Caco-2 (cell line): ENCODE measurements around the gene TSPAN15. TPM values are rescaled to one million over a fixed set of nuclear protein-coding genes. Genes with fewer than 3 reads are reported as not detected.

Experiments
- BruUV-seq: library from RNA; stranded (reverse); fragments of 400-500 nt; replicated peaks from 2 replicates; lab custom pipeline; 2021; lab: Mats Ljungman, UMichigan
- CTCF ChIA-PET: fragments of 300-600 bp; sonication (Branson Sonifier 250); formaldehyde crosslinking; loops from one replicate; lab custom pipeline; 2022; ENCODE audit warnings: antibody characterized with exemption; lab: Charles Lee
- POLR2A ChIA-PET: fragments of 300-600 bp; sonication (Branson Sonifier 250); formaldehyde crosslinking; loops from one replicate; lab custom pipeline; 2022; ENCODE audit warnings: antibody characterized with exemption; lab: Charles Lee
- DNase-seq, 2 experiments: peaks; one replicate each; pipeline versions ENCODE4 v3.0.0 to v3.0.0-alpha.2; 2020 to 2022
- H3K27me3 ChIP-seq: replicated peaks from 2 replicates; pipeline ENCODE4 v1.6.0; 2011; ENCODE audit warnings: low read length; ENCODE audit not compliant: control insufficient read depth, insufficient read depth
- H3K36me3 ChIP-seq: 2 replicates; pipeline ENCODE4 v1.5.1; 2011; ENCODE audit warnings: low read length; ENCODE audit not compliant: control insufficient read depth, insufficient read depth
- H3K4me1 ChIP-seq: fragments of 250-450 bp; sonication (Bioruptor Pico); 2 replicates; pipeline ENCODE4 v1.5.1; 2020; ENCODE audit warnings: mild to moderate bottlenecking
- H3K4me3 ChIP-seq: 2 replicates; pipeline ENCODE4 v1.5.1; 2011; ENCODE audit warnings: low read depth, mild to moderate bottlenecking, control low read depth, low read length
- H3K9me3 ChIP-seq: fragments of 250-450 bp; sonication (Bioruptor Pico); 2 replicates; pipeline ENCODE4 v1.5.1; 2020; ENCODE audit warnings: mild to moderate bottlenecking, moderate library complexity
- H3K27ac Mint-ChIP-seq: one replicate; pipeline ENCODE4 v1.8.0; 2022; ENCODE audit warnings: mixed read lengths; ENCODE audit not compliant: unreplicated experiment
- H3K27me3 Mint-ChIP-seq: one replicate; pipeline ENCODE4 v1.8.0; 2022; ENCODE audit warnings: mixed read lengths; ENCODE audit not compliant: insufficient read depth, unreplicated experiment
- H3K36me3 Mint-ChIP-seq: one replicate; pipeline ENCODE4 v1.8.0; 2022; ENCODE audit warnings: mild to moderate bottlenecking, mixed read lengths; ENCODE audit not compliant: insufficient read depth, unreplicated experiment
- H3K4me1 Mint-ChIP-seq: one replicate; pipeline ENCODE4 v1.8.0; 2022; ENCODE audit warnings: low read depth, mixed read lengths; ENCODE audit not compliant: unreplicated experiment
- H3K4me3 Mint-ChIP-seq: one replicate; pipeline ENCODE4 v1.8.0; 2022; ENCODE audit warnings: mild to moderate bottlenecking, moderate library complexity, mixed read lengths; ENCODE audit not compliant: unreplicated experiment
- H3K9me3 Mint-ChIP-seq: one replicate; pipeline ENCODE4 v1.8.0; 2022; ENCODE audit warnings: mixed read lengths; ENCODE audit not compliant: unreplicated experiment
- CTCF ChIP-seq, 2 experiments: fragments of 200-600 bp in 1 of 2; IDR thresholded peaks; 1 replicate in 1 of 2; 2 replicates in 1 of 2; pipeline versions ENCODE4 v1.5.1 to v1.8.0; 2011 to 2022; ENCODE audit warnings: antibody characterized with exemption in 1 of 2, control low read depth in 1 of 2, inconsistent platforms in 1 of 2, low read depth in 1 of 2, low read length in 1 of 2, mild to moderate bottlenecking in 1 of 2, moderate library complexity in 1 of 2; ENCODE audit not compliant: insufficient read depth in 1 of 2, severe bottlenecking in 1 of 2, unreplicated experiment in 1 of 2
- intact Hi-C: fragments of 100-400 bp; cut with micrococcal nuclease; formaldehyde crosslinking; loops from one replicate; pipeline ENCODE4 v1.10.0; 2022; ENCODE audit not compliant: unreplicated experiment
- total RNA-seq: library from RNA; stranded (reverse); gene quantifications from 2 replicates; pipeline ENCODE4 v1.2.3, GENCODE V29; 2022

The TSPAN15 gene
- total RNA-seq, 1 experiment from 2014 or later, result 86.5 TPM

GRCh38 chr10:69464801-69465401, 13.6 kb downstream of the TSPAN15 start:
- POLR2A ChIA-PET, result interaction anchor here (1.2 kb wide), 1 partner anchor 14 kb away, joined by 3 read pairs; no protein-coding TSS in a partner anchor
- Mint-ChIP-seq H3K36me3 (peaks cover 5% of the 10 kb centered on the region), H3K27me3 (no peaks in the 10 kb centered on the region), H3K9me3 (no peaks in the 10 kb centered on the region), H3K27ac (peak overlapping the region; percentile 26), H3K4me1 (peaks cover 15% of the 10 kb centered on the region), H3K4me3 (no peak overlapping the region)
- intact Hi-C loops, result no loop called here
- CTCF ChIA-PET, result interaction anchor here (0.5 to 1.8 kb wide), 3 partner anchors 14 to 232 kb away, joined by 4 to 5 read pairs (median 5); partner anchors contain the start of gene TSPAN15
- BruUV-seq, result no TSS peak
- no peaks in the 10 kb centered on the region for H3K9me3 ChIP-seq
- no peak for DNase-seq
- H3K4me1 ChIP-seq, result peaks cover 33% of the 10 kb centered on the region
- no peaks in the 10 kb centered on the region for H3K27me3 ChIP-seq
- no peak for TF ChIP-seq CTCF (IDR thresholded peaks at IDR 0.05; ENCODE audit: insufficient read depth in 1 of 2, low read depth in 1 of 2, low read length in 1 of 2, severe bottlenecking in 1 of 2, unreplicated experiment in 1 of 2)
- no peaks in the 10 kb centered on the region for H3K36me3 ChIP-seq
- H3K4me3 ChIP-seq, result no peak overlapping the region

GRCh38 chr10:69465457-69466157, 14.3 kb downstream of the TSPAN15 start:
- Mint-ChIP-seq H3K27ac (no peak overlapping the region), H3K4me1 (peaks cover 15% of the 10 kb centered on the region), H3K4me3 (no peak overlapping the region), H3K27me3 (no peaks in the 10 kb centered on the region), H3K9me3 (no peaks in the 10 kb centered on the region), H3K36me3 (peaks cover 5% of the 10 kb centered on the region)
- intact Hi-C loops, result no loop called here
- no peak for TF ChIP-seq CTCF (IDR thresholded peaks at IDR 0.05; ENCODE audit: insufficient read depth in 1 of 2, low read depth in 1 of 2, low read length in 1 of 2, severe bottlenecking in 1 of 2, unreplicated experiment in 1 of 2)
- BruUV-seq, result no TSS peak
- ChIA-PET POLR2A (interaction anchor here (0.5 to 1.2 kb wide), 2 partner anchors 15 to 189 kb away, joined by 3 to 7 read pairs; no protein-coding TSS in a partner anchor), CTCF (interaction anchor here (0.5 to 1.8 kb wide), 3 partner anchors 15 to 232 kb away, joined by 4 to 5 read pairs (median 5); partner anchors contain the start of gene TSPAN15)
- H3K36me3 ChIP-seq, result no peaks in the 10 kb centered on the region
- no peak for DNase-seq
- H3K9me3 ChIP-seq, result no peaks in the 10 kb centered on the region
- peaks cover 28% of the 10 kb centered on the region for H3K4me1 ChIP-seq
- H3K27me3 ChIP-seq, result no peaks in the 10 kb centered on the region
- H3K4me3 ChIP-seq, result no peak overlapping the region

GRCh38 chr10:69466158-69466490, 14.9 kb downstream of the TSPAN15 start:
- H3K36me3 Mint-ChIP-seq, result peaks cover 5% of the 10 kb centered on the region
- TF ChIP-seq CTCF (IDR thresholded peaks at IDR 0.05; ENCODE audit: insufficient read depth in 1 of 2, low read depth in 1 of 2, low read length in 1 of 2, severe bottlenecking in 1 of 2, unreplicated experiment in 1 of 2), result no peak
- no peaks in the 10 kb centered on the region for H3K36me3 ChIP-seq

More at GRCh38 chr10:69466158-69466490, 14.9 kb downstream of the TSPAN15 start:
- H3K27ac Mint-ChIP-seq, result no peak overlapping the region
- H3K4me3 ChIP-seq, result no peak overlapping the region
- no peak overlapping the region for H3K4me3 Mint-ChIP-seq
- no peak for DNase-seq
- H3K27me3 ChIP-seq, result no peaks in the 10 kb centered on the region
- no peaks in the 10 kb centered on the region for H3K9me3 ChIP-seq
- H3K4me1 ChIP-seq, result peaks cover 28% of the 10 kb centered on the region
- no peaks in the 10 kb centered on the region for H3K27me3 Mint-ChIP-seq
- intact Hi-C loops, result no loop called here
- CTCF ChIA-PET, result interaction anchor here (1.0 to 1.8 kb wide), 2 partner anchors 58 to 237 kb away, joined by 3 to 5 read pairs; no protein-coding TSS in a partner anchor
- BruUV-seq, result no TSS peak
- peaks cover 15% of the 10 kb centered on the region for H3K4me1 Mint-ChIP-seq
- POLR2A ChIA-PET, result interaction anchor here (0.5 kb wide), 1 partner anchor 189 kb away, joined by 7 read pairs; no protein-coding TSS in a partner anchor
- H3K9me3 Mint-ChIP-seq, result no peaks in the 10 kb centered on the region
